GM12878 (cell line): Measurements from ENCODE around the gene OGFR. TPM values are rescaled to one million over a fixed set of nuclear protein-coding genes. Genes with fewer than 3 reads are reported as not detected.

Source experiments
- ATAC-seq: fragments of 200-7000 bp; cut with Tn5 transposase; 3 replicates; pipeline ENCODE4 v1.9.1; 2020; ENCODE audit warnings: mild to moderate bottlenecking, moderate library complexity
- BruUV-seq: library from RNA; stranded (reverse); fragments of 400-500 nt; replicated peaks from 2 replicates; lab custom pipeline; 2021; lab: Mats Ljungman, UMichigan
- CTCF ChIA-PET: fragments of 300-600 bp; sonication (Branson Sonifier 250); formaldehyde crosslinking; extraction: SDS; loops from one replicate; lab custom pipeline; 2021; ENCODE audit warnings: inconsistent platforms; lab: Yijun Ruan, JAX
- POLR2A ChIA-PET: fragments of 350-600 bp; formaldehyde crosslinking; extraction: SDS; loops from one replicate; lab custom pipeline; 2021; ENCODE audit warnings: inconsistent platforms; lab: Charles Lee
- RAD21 ChIA-PET: fragments of 300-600 bp; sonication (Branson Sonifier 250); formaldehyde crosslinking; loops from one replicate; lab custom pipeline; 2023; ENCODE audit warnings: antibody characterized with exemption; ENCODE audit not compliant: unreplicated experiment; lab: Charles Lee
- SMC1A ChIA-PET: fragments of 300-600 bp; sonication (Branson Sonifier 250); formaldehyde crosslinking; loops from one replicate; lab custom pipeline; 2023; ENCODE audit not compliant: unreplicated experiment, uncharacterized antibody; lab: Charles Lee
- DNase-seq: peaks from one replicate; pipeline ENCODE4 v3.0.0-alpha.2; 2011; ENCODE audit warnings: low read depth, low spot score
- FAIRE-seq: peaks from 3 replicates; lab custom pipeline; 2011; peaks lifted over from hg19 to GRCh38; lab: Jason Lieb, UNC
- H2AFZ ChIP-seq: 2 replicates; pipeline ENCODE4 v1.6.0; 2011; ENCODE audit warnings: low read depth, low read length, control low read depth; ENCODE audit not compliant: control insufficient read depth
- H3K27ac ChIP-seq: 2 replicates; pipeline ENCODE4 v1.5.1; 2011; ENCODE audit warnings: control low read depth; ENCODE audit not compliant: control insufficient read depth, insufficient read depth
- H3K27me3 ChIP-seq, 2 experiments: replicated peaks in 1 of 2; 2 replicates each; pipeline versions ENCODE4 v1.6.0 to v1.6.1; 2011; ENCODE audit warnings: low read length in 1 of 2; ENCODE audit not compliant: control insufficient read depth in 2 of 2, insufficient read depth in 2 of 2
- H3K36me3 ChIP-seq, 2 experiments: 2 replicates each; pipeline ENCODE4 v1.5.1; 2011; ENCODE audit warnings: low read length in 1 of 2; ENCODE audit not compliant: control insufficient read depth in 2 of 2, insufficient read depth in 2 of 2
- H3K4me1 ChIP-seq: 2 replicates; pipeline ENCODE4 v1.6.1; 2011; ENCODE audit warnings: mild to moderate bottlenecking, low read length, moderate library complexity, mixed read lengths; ENCODE audit not compliant: control insufficient read depth, insufficient read depth
- H3K4me2 ChIP-seq: 2 replicates; pipeline ENCODE4 v1.6.0; 2011; ENCODE audit warnings: control low read depth; ENCODE audit not compliant: control insufficient read depth, insufficient read depth
- H3K4me3 ChIP-seq: fragments of 200-600 bp; sonication (generic); 2 replicates; pipeline ENCODE4 v1.5.1; 2016
- H3K79me2 ChIP-seq: 2 replicates; pipeline ENCODE4 v1.6.0; 2011; ENCODE audit warnings: low read length; ENCODE audit not compliant: control insufficient read depth, insufficient read depth
- H3K9ac ChIP-seq: 2 replicates; pipeline ENCODE4 v1.8.0; 2011; ENCODE audit warnings: low read length, control low read depth, mixed read lengths; ENCODE audit not compliant: control insufficient read depth, insufficient read depth
- H3K9me3 ChIP-seq: replicated peaks from 3 replicates; pipeline ENCODE4 v1.5.1; 2011; ENCODE audit warnings: mild to moderate bottlenecking, low read length; ENCODE audit not compliant: control insufficient read depth, insufficient read depth
- H4K20me1 ChIP-seq: 2 replicates; pipeline ENCODE4 v1.6.0; 2011; ENCODE audit not compliant: control insufficient read depth, insufficient read depth
- ATF7 ChIP-seq: fragments of 450-650 bp; IDR thresholded peaks from 2 replicates; pipeline ENCODE4 v1.6.1; 2016; ENCODE audit warnings: low read depth, mild to moderate bottlenecking
- BACH1 ChIP-seq: fragments of 450-650 bp; IDR thresholded peaks from 2 replicates; pipeline ENCODE4 v1.6.1; 2017; ENCODE audit warnings: mild to moderate bottlenecking, borderline replicate concordance
- CBX3 ChIP-seq: fragments of 200-600 bp; sonication (generic); IDR thresholded peaks from 2 replicates; pipeline ENCODE4 v1.6.1; 2016; ENCODE audit warnings: low read depth, borderline replicate concordance
- CREB1 ChIP-seq: IDR thresholded peaks from 2 replicates; pipeline ENCODE4 v1.6.1; 2012; ENCODE audit warnings: low read depth, mild to moderate bottlenecking, inconsistent platforms
- EGR1 ChIP-seq, 2 experiments: IDR thresholded peaks; 1 replicate in 1 of 2; 2 replicates in 1 of 2; pipeline ENCODE4 v1.6.1; 2011 to 2012; ENCODE audit warnings: low read depth in 2 of 2, low read length in 2 of 2, borderline replicate concordance in 1 of 2, mild to moderate bottlenecking in 1 of 2, moderate library complexity in 1 of 2
- HDAC2 ChIP-seq: fragments of 200-600 bp; sonication (generic); IDR thresholded peaks from 2 replicates; pipeline ENCODE4 v1.6.1; 2017
- IRF4 ChIP-seq: IDR thresholded peaks from 2 replicates; pipeline ENCODE4 v1.6.1; 2011; ENCODE audit warnings: low read depth, low read length
- JUNB ChIP-seq: IDR thresholded peaks from 2 replicates; pipeline ENCODE4 v1.6.1; 2016; ENCODE audit warnings: antibody characterized with exemption, mild to moderate bottlenecking
- KLF5 ChIP-seq: fragments of 450-650 bp; IDR thresholded peaks from 2 replicates; pipeline ENCODE4 v1.6.1; 2014; ENCODE audit warnings: mild to moderate bottlenecking; ENCODE audit not compliant: partially characterized antibody
- RBBP5 ChIP-seq: fragments of 200-600 bp; sonication (generic); conservative IDR thresholded peaks from 2 replicates; pipeline ENCODE4 v1.6.1; 2016
- RFX5 ChIP-seq: IDR thresholded peaks from 2 replicates; pipeline ENCODE4 v1.6.1; 2011; ENCODE audit warnings: low read depth, low read length, improper control_type of control experiment
- SIN3A ChIP-seq: IDR thresholded peaks from 2 replicates; pipeline ENCODE4 v1.6.1; 2012; ENCODE audit warnings: low read depth, low read length, improper control_type of control experiment
- STAT1 ChIP-seq: fragments of 450-650 bp; conservative IDR thresholded peaks from 2 replicates; pipeline ENCODE4 v1.6.1; 2014; ENCODE audit warnings: antibody characterized with exemption, mild to moderate bottlenecking
- WRNIP1 ChIP-seq: IDR thresholded peaks from 2 replicates; pipeline ENCODE4 v1.6.1; 2011; ENCODE audit warnings: low read depth, low read length, improper control_type of control experiment, borderline replicate concordance
- ZSCAN29 ChIP-seq: fragments of 450-650 bp; IDR thresholded peaks from 2 replicates; pipeline ENCODE4 v1.6.1; 2017; ENCODE audit warnings: mild to moderate bottlenecking, moderate library complexity
- WGBS: methylation state at CpG from one replicate; pipeline ENCODE4 v1.1.6; 2016; ENCODE audit warnings: low lambda C conversion rate; ENCODE audit not compliant: insufficient replicate concordance, insufficient coverage; ENCODE audit errors: missing lambda C conversion rate; 5-methylcytosine and 5-hydroxymethylcytosine counted together
- in situ Hi-C: fragments of 300-500 bp; cut with MboI; formaldehyde crosslinking; loops from 9 replicates; pipeline ENCODE4 v1.14.3; 2018; ENCODE audit warnings: mixed read lengths
- intact Hi-C: fragments of 100-400 bp; cut with micrococcal nuclease; formaldehyde crosslinking; loops from one replicate; pipeline ENCODE4 v1.14.2; 2022; ENCODE audit not compliant: unreplicated experiment
- polyA plus RNA-seq, 11 experiments: library from polyadenylated mRNA; depleted of rRNA in 4 of 11; unstranded in 6 of 11; stranded (reverse) in 5 of 11; fragments of >200 nt; fragmentation: Nextera tagmentation in 4 of 11; fragmentation: Illumina TruSeq in 1 of 11; extraction: Ambion mirVana in 4 of 11; extraction: Trizol in 1 of 11; gene quantifications; 1 replicate in 1 of 11; 2 replicates in 10 of 11; pipeline versions ENCODE4 v1.2.1 to v1.2.3, GENCODE V29; 2011 to 2016; ENCODE audit warnings: inconsistent platforms in 2 of 11, missing spikeins in 2 of 11, low read depth in 1 of 11
- total RNA-seq, 4 experiments: library from RNA; depleted of rRNA in 3 of 4; stranded (reverse); fragments of >200 nt in 3 of 4; fragmentation: Illumina TruSeq in 1 of 4; extraction: Trizol in 1 of 4; gene quantifications; 2 replicates each; pipeline versions ENCODE4 v1.2.1 to v1.2.3, GENCODE V29; 2013 to 2021
- TF ChIP-seq, protein P1 (sequence below): fragments of 450-650 bp; IDR thresholded peaks from 2 replicates; pipeline ENCODE4 v1.6.1; 2018; ENCODE audit warnings: mild to moderate bottlenecking, low read depth, moderate library complexity; ENCODE audit not compliant: partially characterized antibody
- TF ChIP-seq, protein P2 (sequence below): fragments of 150-350 bp; IDR thresholded peaks from 2 replicates; pipeline ENCODE4 v1.6.1; 2016; ENCODE audit warnings: low read depth, low read length
- TF ChIP-seq, protein P3 (sequence below): fragments of 450-650 bp; IDR thresholded peaks from 2 replicates; pipeline ENCODE4 v1.6.1; 2017; ENCODE audit warnings: borderline replicate concordance
- TF ChIP-seq, protein P4 (sequence below): IDR thresholded peaks from 2 replicates; pipeline ENCODE4 v1.6.1; 2012; ENCODE audit warnings: low read depth, low read length, improper control_type of control experiment

Gene OGFR
- total and polyA plus RNA-seq, 10 of the 15 experiments (the other 5 are each of a cell fraction or from before 2014, with no cell fraction given), result 0.72 to 62.1 (median 27.3) TPM

DNA sequence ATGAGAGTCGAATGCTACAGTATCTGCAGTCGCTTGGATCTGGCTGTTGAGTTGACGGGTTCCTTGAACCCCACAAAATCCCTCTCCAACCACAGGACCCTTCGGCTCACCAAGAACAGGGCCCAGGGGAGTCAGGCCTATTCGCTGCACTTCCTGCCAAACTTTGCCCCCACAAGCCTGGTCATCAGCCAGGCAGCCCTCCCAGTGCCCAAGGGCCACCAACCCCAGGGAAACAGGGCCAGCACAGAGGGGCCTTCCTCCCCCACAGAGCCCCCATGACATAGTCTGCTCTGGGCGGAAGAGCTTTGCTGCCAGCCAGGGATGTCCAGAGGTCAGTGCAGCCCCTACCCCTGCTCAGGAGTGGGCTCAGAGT is 42.9 kb upstream of the OGFR start:
- no peaks in the 10 kb centered on the region for H3K9me3 ChIP-seq
- no peak for DNase-seq
- peaks cover 1 to 3% of the 10 kb centered on the region in 2 experiments; a peak in 3 of 4 replicates for H3K27me3 ChIP-seq
- ATAC-seq, result no peak
- no peaks in the 10 kb centered on the region for H3K79me2 ChIP-seq
- RAD21 ChIA-PET, result no interaction called here
- FAIRE-seq, result no peak
- BruUV-seq, result no TSS peak
- intact Hi-C loops, result no loop called here
- H2AFZ ChIP-seq, result no peak overlapping the region
- in situ Hi-C loops, result no loop called here
- H4K20me1 ChIP-seq, result no peaks in the 10 kb centered on the region
- H3K9ac ChIP-seq, result no peak overlapping the region
- 32% methylated on average over 6 of the region's 6 CpGs for WGBS
- H3K4me1 ChIP-seq, result no peaks in the 10 kb centered on the region
- TF ChIP-seq SIN3A (no peak), IRF4 (no peak), JUNB (no peak), HDAC2 (no peak), BACH1 (no peak), RFX5 (no peak), ZSCAN29 (no peak), EGR1 (IDR thresholded peaks at IDR 0.05; ENCODE audit: borderline replicate concordance in 1 of 2, low read depth in 2 of 2, low read length in 2 of 2) (no peak), CREB1 (no peak), CBX3 (no peak), RBBP5 (no peak), STAT1 (no peak), WRNIP1 (no peak), ATF7 (no peak), KLF5 (no peak)
- TF ChIP-seq, protein P1, sequence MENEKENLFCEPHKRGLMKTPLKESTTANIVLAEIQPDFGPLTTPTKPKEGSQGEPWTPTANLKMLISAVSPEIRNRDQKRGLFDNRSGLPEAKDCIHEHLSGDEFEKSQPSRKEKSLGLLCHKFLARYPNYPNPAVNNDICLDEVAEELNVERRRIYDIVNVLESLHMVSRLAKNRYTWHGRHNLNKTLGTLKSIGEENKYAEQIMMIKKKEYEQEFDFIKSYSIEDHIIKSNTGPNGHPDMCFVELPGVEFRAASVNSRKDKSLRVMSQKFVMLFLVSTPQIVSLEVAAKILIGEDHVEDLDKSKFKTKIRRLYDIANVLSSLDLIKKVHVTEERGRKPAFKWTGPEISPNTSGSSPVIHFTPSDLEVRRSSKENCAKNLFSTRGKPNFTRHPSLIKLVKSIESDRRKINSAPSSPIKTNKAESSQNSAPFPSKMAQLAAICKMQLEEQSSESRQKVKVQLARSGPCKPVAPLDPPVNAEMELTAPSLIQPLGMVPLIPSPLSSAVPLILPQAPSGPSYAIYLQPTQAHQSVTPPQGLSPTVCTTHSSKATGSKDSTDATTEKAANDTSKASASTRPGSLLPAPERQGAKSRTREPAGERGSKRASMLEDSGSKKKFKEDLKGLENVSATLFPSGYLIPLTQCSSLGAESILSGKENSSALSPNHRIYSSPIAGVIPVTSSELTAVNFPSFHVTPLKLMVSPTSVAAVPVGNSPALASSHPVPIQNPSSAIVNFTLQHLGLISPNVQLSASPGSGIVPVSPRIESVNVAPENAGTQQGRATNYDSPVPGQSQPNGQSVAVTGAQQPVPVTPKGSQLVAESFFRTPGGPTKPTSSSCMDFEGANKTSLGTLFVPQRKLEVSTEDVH, result no peak
- TF ChIP-seq, protein P2, sequence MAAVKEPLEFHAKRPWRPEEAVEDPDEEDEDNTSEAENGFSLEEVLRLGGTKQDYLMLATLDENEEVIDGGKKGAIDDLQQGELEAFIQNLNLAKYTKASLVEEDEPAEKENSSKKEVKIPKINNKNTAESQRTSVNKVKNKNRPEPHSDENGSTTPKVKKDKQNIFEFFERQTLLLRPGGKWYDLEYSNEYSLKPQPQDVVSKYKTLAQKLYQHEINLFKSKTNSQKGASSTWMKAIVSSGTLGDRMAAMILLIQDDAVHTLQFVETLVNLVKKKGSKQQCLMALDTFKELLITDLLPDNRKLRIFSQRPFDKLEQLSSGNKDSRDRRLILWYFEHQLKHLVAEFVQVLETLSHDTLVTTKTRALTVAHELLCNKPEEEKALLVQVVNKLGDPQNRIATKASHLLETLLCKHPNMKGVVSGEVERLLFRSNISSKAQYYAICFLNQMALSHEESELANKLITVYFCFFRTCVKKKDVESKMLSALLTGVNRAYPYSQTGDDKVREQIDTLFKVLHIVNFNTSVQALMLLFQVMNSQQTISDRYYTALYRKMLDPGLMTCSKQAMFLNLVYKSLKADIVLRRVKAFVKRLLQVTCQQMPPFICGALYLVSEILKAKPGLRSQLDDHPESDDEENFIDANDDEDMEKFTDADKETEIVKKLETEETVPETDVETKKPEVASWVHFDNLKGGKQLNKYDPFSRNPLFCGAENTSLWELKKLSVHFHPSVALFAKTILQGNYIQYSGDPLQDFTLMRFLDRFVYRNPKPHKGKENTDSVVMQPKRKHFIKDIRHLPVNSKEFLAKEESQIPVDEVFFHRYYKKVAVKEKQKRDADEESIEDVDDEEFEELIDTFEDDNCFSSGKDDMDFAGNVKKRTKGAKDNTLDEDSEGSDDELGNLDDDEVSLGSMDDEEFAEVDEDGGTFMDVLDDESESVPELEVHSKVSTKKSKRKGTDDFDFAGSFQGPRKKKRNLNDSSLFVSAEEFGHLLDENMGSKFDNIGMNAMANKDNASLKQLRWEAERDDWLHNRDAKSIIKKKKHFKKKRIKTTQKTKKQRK, result no peak
- TF ChIP-seq, protein P3, sequence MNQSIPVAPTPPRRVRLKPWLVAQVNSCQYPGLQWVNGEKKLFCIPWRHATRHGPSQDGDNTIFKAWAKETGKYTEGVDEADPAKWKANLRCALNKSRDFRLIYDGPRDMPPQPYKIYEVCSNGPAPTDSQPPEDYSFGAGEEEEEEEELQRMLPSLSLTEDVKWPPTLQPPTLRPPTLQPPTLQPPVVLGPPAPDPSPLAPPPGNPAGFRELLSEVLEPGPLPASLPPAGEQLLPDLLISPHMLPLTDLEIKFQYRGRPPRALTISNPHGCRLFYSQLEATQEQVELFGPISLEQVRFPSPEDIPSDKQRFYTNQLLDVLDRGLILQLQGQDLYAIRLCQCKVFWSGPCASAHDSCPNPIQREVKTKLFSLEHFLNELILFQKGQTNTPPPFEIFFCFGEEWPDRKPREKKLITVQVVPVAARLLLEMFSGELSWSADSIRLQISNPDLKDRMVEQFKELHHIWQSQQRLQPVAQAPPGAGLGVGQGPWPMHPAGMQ, result no peak
- TF ChIP-seq, protein P4, sequence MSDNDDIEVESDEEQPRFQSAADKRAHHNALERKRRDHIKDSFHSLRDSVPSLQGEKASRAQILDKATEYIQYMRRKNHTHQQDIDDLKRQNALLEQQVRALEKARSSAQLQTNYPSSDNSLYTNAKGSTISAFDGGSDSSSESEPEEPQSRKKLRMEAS, result no peak
- no peak overlapping the region for H3K27ac ChIP-seq
- H3K4me2 ChIP-seq, result no peak overlapping the region
- no peaks in the 10 kb centered on the region for H3K36me3 ChIP-seq
- CTCF ChIA-PET, result no interaction called here
- POLR2A ChIA-PET, result no interaction called here
- H3K4me3 ChIP-seq, result no peak overlapping the region
- SMC1A ChIA-PET, result no interaction called here
